Left cardiac atrium (tissue), 4 donors: ENCODE measurements around the gene STRA8. TPM values are rescaled to one million over a fixed set of nuclear protein-coding genes. Genes with fewer than 3 reads are reported as not detected.

Source experiments
- ATAC-seq, 2 donors: fragments of 200-7000 bp; cut with Tn5 transposase; one replicate each; pipeline ENCODE4 v1.9.1; 2020; ENCODE audit warnings: mild to moderate bottlenecking in 2 of 2, moderate library complexity in 2 of 2
- DNase-seq: peaks from one replicate; pipeline ENCODE4 v3.0.0-alpha.2; 2020
- intact Hi-C, 2 donors: fragments of 100-400 bp; cut with DNase I; formaldehyde crosslinking; loops; one replicate each; pipeline versions ENCODE4 v1.14.1 to v1.15.1; 2022 to 2023
- microRNA-seq, 2 donors: library from miRNA; unstranded; fragments of <30 nt; microRNA quantifications; one replicate each; pipeline ENCODE4 v1.2.0, GENCODE V29; 2020
- total RNA-seq, 2 donors: library from RNA; stranded (reverse); fragmentation: NEBNext Ultra II Directional; extraction: Animal tissue kit (Norgen Biotek cat#: 25700); gene quantifications; one replicate each; pipeline ENCODE4 v1.2.1, GENCODE V29; 2021
- donor health status: DM: no; HTN: yes; CAD: no.
- donor health status: DM: no; HTN: yes; CAD: no; lungs with severe emphysema.
- donor health status: DM: yes; HTN: yes; CAD: no.
- donor health status: Dilated cardiomyopathy.

Gene STRA8
- total RNA-seq, 2 donors from 2014 or later = not detected

DNA sequence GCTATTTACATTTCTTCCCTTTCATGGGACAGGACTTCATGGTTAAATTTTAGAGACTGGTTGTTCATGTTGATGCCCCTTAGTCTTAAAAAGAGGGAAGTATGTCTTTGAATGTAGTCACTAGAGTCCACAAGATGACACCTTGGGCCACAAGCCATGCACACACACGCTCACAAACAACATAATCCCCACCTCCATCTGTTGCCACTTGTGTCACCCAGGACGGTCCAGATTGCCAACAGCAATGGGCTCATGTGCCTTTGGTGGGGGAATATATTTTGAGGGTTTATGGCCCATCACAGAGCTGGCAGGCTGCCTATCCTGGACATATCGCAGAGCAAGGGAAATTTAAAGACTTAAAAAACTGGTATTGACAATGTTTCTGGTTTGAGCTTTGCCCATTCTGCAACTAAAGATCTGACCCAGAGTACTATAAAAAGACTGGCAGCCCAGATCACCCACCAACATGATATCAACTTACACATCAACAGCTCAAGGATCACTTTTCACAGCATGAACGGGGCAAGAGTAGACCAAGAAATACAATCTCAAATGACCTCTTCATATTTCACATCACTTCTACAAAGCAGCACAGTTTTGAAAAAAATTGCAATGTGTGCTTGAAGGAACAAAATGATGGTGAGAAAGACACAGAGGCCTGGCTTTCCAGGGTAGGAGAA, 50.5 kb downstream of the STRA8 start:
- intact Hi-C loops = loop anchor here (5.0 kb wide), 2 partner anchors 53 to 273 kb away; partner anchors contain the start of gene NUP205 (in 1 of the 2)
- ATAC-seq (no peak), DNase-seq (no peak)

DNA sequence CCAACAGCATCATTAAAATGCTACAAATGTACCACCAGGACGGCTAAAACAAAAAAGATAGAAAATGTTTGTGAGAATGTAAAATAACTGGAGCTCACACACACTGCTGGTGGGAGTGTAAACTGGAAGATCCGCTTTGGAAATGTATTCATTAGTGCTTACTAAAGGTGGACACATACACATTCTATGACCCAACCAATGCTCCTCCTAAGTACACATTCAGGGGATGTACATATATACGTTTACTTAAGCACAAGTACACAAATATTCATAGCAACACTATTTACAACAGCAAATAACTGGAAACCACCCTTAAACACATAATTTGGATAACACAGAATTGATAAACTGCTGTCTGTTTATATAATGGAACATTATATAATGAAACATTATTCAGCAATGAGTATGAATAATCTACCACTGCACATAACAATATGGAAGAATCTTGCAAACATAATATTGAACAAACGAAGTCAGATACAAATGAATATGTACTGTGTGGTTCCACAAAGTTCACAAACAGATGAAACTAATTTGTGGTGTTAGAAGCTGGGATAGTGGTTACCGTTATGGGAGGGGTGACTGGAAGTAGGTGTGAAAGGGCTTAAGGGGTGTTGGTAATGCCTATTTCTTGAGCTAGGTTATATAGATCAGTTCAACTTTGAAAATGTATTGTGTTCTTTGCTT, 52.1 kb downstream of the STRA8 start:
- no peak for DNase-seq
- ATAC-seq = no peak
- intact Hi-C loops = no loop called here

DNA sequence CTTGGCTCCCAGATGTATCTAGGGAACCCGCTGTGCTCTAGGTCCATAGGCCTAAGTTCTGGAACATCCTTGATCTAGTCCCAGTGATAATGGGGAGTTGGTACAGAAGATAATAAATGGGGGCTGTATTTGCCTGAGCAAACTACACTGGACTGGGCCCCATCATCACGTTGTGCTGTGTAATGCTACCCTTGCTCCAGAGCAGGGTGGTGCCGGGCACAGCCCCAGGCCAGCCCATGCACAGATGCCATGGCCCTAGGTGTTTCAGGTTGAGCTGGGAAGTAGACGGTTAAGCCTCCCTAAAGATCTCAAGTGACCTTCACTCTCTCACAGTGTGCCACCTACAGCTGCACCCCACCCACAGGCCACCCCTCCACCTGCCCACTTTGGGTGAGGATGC, 53.2 kb downstream of the STRA8 start:
- intact Hi-C loops = no loop called here
- no peak for ATAC-seq
- DNase-seq = no peak

DNA sequence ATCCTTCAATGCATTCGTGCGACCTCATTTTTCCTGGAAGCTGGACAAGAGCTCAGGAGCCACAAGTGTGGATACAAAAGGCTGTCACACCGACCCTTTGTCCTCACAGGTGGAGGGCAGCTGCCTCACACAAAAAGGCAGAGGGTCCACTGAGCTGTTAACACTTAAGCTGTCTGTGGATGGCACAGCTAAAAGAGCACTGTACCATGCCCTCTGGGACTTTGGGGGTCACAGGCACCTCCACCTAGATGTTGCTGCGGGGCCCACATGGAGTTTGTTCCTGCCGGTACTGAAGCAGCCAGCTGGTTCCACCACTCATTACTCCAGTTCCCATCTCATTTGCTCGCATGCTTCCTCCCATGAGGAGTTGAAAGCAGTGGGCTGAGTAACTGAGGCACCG, 57.0 kb downstream of the STRA8 start:
- intact Hi-C loops = no loop called here
- no peak for DNase-seq
- no peak for ATAC-seq

DNA sequence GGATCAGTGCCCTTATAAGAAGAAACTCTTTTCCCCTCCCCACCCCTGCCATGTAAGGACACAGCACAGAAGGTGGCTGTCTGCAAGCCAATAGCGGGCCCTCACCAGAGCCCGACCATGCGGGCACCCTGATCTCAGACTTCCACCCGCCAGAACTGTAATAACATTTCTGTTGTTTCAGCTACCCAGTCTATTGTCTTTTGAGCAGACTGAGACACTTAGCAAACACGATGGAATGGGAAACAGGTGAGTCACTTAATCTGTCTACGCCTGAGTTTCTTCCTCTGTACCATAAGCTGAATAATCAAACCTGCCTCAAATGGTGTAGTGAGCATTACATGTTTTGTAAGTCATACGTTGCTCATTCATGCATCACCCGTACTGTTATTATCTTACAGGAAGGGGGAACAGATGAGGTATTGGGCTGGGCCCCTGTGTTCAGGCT, 58.2 kb downstream of the STRA8 start:
- DNase-seq (no peak), ATAC-seq (no peak)
- intact Hi-C loops = no loop called here

DNA sequence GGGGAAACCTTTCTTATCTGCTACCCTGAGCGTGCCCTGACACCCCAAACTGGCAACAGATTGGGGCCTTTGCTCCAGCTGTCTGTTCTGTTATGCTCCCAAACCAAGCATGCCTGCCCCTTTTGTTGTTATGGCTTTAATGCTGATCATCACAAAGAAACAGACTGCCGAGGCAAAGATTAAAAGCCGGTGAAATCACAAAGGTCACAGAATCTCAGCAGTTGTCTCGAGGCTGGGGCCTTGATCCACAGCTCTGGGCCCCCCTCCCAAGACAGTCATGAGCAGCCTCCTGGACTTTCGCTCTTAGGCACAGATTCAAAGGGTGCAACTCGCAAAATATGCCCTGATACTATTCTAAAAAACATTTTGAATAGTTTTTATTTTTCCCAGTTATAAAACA, 65.6 kb downstream of the STRA8 start:
- DNase-seq (no peak), ATAC-seq (no peak)
- intact Hi-C loops = no loop called here

DNA sequence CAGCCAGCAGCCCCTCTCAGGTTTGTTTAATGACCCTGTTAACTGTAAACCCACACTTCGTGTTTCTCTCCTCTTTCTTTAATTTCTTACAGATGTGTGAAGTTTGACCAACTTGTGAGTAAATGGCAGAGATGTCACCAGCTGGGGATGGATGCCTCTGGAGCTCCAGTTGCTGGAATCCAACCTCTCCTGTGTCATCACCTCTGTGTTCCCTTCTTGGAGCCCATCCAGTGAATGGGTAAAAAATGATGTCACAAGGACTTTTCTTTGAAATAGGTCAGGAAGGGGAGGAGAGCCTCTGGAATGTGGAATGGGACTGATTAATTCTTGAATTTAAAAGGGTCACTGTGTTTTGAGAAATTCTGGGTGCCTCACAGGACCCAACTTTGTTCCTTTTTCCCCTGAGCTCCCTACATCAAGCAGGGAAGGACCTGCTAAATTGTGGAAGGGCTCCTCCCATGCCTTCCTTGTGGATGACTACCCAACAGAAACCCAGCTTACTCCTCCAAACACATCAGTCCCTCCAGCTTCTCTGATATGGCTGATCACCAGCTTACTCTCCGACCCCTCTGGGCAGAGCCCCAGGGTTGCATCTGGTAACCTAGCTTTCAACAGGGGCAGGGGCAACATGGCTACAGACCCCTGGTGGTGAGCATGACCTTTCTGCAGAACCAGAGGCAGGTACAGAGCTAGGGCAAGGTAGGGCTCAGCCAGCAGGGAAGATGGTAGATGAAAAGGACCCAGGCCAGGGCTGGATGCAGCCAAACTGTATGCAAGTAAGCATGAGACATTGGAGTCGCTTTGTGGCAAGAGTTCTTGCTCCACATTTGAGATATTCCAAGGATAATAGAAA, 67.5 kb downstream of the STRA8 start:
- DNase-seq (no peak), ATAC-seq (no peak)
- intact Hi-C loops = no loop called here

Small RNA genes within 50 kb of the gene (microRNA-seq; reads per million reads assigned to microRNA genes)
- 0 reads per million in 2 donors for gene MIR6509

Other genes starting within 250 kb of the STRA8 start
- 1 to 10 TPM; 1.7 to 2.1 TPM for gene AGBL3, start 247.3 kb upstream of the STRA8 start, total RNA-seq
- gene TMEM140, start 85.8 kb upstream of the STRA8 start, total RNA-seq = 10 to 100 TPM in 1 of 2 donors, 1 to 10 TPM in 1; 10.0 to 12.0 TPM
- 10 to 100 TPM; 25.9 to 28.8 TPM for gene CYREN, start 63.1 kb upstream of the STRA8 start, total RNA-seq
- 1 to 10 TPM; 8.2 to 8.7 TPM for gene WDR91, start 22.3 kb upstream of the STRA8 start, total RNA-seq